CD4-positive, alpha-beta T cell (primary cell): ENCODE data around the gene NME3. TPM values are rescaled to one million over a fixed set of nuclear protein-coding genes. Genes with fewer than 3 reads are reported as not detected.
A peak's percentile ranks its signal among the peaks of the same experiment; 100 is the strongest.

Experiments used
- ATAC-seq: fragments of 200-7000 bp; cut with Tn5 transposase; one replicate; pipeline ENCODE4 v1.10.0; 2022; ENCODE audit warnings: mild to moderate bottlenecking; ENCODE audit not compliant: poor library complexity
- CTCF ChIA-PET: fragments of 350-600 bp; sonication (Branson Sonifier 250); formaldehyde crosslinking; loops from one replicate; lab custom pipeline; 2021; ENCODE audit warnings: antibody characterized with exemption, inconsistent platforms; lab: Charles Lee
- POLR2A ChIA-PET: fragments of 350-600 bp; sonication (Branson Sonifier 250); formaldehyde crosslinking; loops from one replicate; lab custom pipeline; 2021; ENCODE audit warnings: antibody characterized with exemption, inconsistent platforms; lab: Charles Lee
- DNase-seq, 14 experiments: peaks; one replicate each; pipeline ENCODE4 v3.0.0-alpha.2; 2013 to 2020; ENCODE audit warnings: mixed read lengths in 2 of 14
- H3K27ac ChIP-seq, 2 donors: one replicate each; pipeline versions ENCODE4 v1.5.1 to v1.7.0; 2013; ENCODE audit warnings: low read length in 2 of 2, low read depth in 1 of 2, mild to moderate bottlenecking in 1 of 2
- H3K27me3 ChIP-seq, 2 experiments: 1 replicate in 1 of 2; 2 replicates in 1 of 2; pipeline versions ENCODE4 v1.6.1 to v1.7.0; 2013; ENCODE audit warnings: low read length in 2 of 2, control low read depth in 1 of 2, mild to moderate bottlenecking in 1 of 2, moderate library complexity in 1 of 2; ENCODE audit not compliant: insufficient read depth in 2 of 2, control insufficient read depth in 1 of 2
- H3K36me3 ChIP-seq: one replicate; pipeline ENCODE4 v1.6.1; 2013; ENCODE audit warnings: low read length, control low read depth; ENCODE audit not compliant: insufficient read depth
- H3K4me1 ChIP-seq: one replicate; pipeline ENCODE4 v1.6.1; 2013; ENCODE audit warnings: low read length, control low read depth; ENCODE audit not compliant: insufficient read depth
- H3K4me3 ChIP-seq: one replicate; pipeline ENCODE4 v1.5.1; 2013; ENCODE audit warnings: mild to moderate bottlenecking, low read length, moderate library complexity
- H3K9me3 ChIP-seq, 2 experiments: 1 replicate in 1 of 2; 2 replicates in 1 of 2; pipeline versions ENCODE4 v1.6.1 to v1.7.0; 2013; ENCODE audit warnings: low read length in 2 of 2, mild to moderate bottlenecking in 2 of 2, control low read depth in 1 of 2, moderate library complexity in 1 of 2; ENCODE audit not compliant: control insufficient read depth in 1 of 2, insufficient read depth in 1 of 2
- H3K27ac Mint-ChIP-seq: one replicate; pipeline ENCODE4 v1.8.0; 2020; ENCODE audit warnings: mixed read lengths
- H3K27me3 Mint-ChIP-seq: one replicate; pipeline ENCODE4 v1.8.0; 2021; ENCODE audit warnings: mixed read lengths
- H3K36me3 Mint-ChIP-seq: one replicate; pipeline ENCODE4 v1.8.0; 2021; ENCODE audit warnings: low read depth, mixed read lengths
- H3K4me1 Mint-ChIP-seq: one replicate; pipeline ENCODE4 v1.8.0; 2021; ENCODE audit warnings: low read depth, mixed read lengths
- H3K4me3 Mint-ChIP-seq: one replicate; pipeline ENCODE4 v1.8.0; 2020; ENCODE audit warnings: mild to moderate bottlenecking, mixed read lengths
- H3K9me3 Mint-ChIP-seq: one replicate; pipeline ENCODE4 v1.8.0; 2020; ENCODE audit warnings: mixed read lengths
- intact Hi-C, 2 experiments: fragments of 100-400 bp; cut with DNase I in 1 of 2; cut with micrococcal nuclease in 1 of 2; formaldehyde crosslinking; loops; one replicate each; pipeline versions ENCODE4 v1.15.1 to v1.9.0; 2023 to 2025; cut with DNase I, micrococcal nuclease
- total RNA-seq, 174 experiments: library from RNA in 2 of 174; stranded (reverse) in 2 of 174; gene quantifications; one replicate each; pipeline ENCODE4 v1.2.3 and lab custom pipeline; 2021 to 2026
- TF ChIP-seq, protein P1 (sequence below): fragments of 200-600 bp; IDR thresholded peaks from one replicate; pipeline ENCODE4 v1.8.0; 2022; ENCODE audit warnings: antibody characterized with exemption, mild to moderate bottlenecking

NME3 gene
- total RNA-seq, 2 experiments from 2014 or later, result 46.2 to 54.2 TPM

DNA sequence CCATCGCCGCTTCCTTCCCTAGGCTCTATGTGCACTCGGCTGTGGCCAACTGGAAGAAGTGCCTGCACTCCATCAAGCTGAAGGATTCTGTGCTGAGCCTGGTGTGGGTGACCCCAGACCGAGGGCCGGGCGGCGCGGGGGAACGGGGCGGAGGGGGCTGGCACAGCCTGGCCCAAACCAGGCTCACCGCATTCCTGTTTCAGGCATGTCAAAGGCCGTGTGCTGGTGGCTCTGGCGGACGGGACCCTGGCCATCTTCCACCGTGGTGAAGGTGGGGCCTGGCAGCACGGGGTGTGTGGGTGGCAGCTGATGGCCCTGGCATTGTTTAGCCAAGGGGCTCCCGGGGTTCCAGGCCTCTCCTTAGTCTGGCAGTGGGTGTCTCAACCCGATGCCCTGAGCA is 4.6 kb downstream of the NME3 start:
- CTCF ChIA-PET, result no interaction called here
- H3K4me3 Mint-ChIP-seq, result no peak overlapping the region
- peaks cover 62% of the 10 kb centered on the region for H3K36me3 ChIP-seq

DNA sequence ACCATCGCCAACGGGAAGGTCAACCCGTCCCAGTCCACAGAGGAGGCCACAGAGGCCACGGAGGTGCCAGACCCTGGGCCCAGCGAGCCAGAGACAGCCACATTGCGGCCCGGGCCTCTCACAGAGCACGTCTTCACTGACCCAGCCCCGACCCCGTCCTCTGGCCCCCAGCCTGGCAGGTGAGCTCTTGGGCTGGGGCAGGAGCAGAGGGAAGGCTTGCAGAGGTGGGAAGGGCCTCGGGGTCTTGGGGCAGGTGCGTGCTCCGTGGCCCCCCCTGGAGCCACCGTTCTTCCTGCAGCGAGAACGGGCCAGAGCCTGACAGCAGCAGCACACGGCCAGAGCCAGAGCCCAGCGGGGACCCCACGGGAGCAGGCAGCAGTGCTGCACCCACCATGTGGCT is 5.1 kb downstream of the NME3 start:
- DNase-seq (no peak), ATAC-seq (no peak)
- H3K27ac ChIP-seq, result no peak overlapping the region
- H3K4me3 Mint-ChIP-seq, result peak overlapping the region; percentile 4
- ChIA-PET POLR2A (no interaction called here), CTCF (no interaction called here)
- H3K27me3 ChIP-seq, result no peaks in the 10 kb centered on the region
- peaks cover 33% of the 10 kb centered on the region for H3K36me3 Mint-ChIP-seq
- intact Hi-C loops, result loop anchor here in 1 of 2 experiments (5.0 kb wide), 1 partner anchor 176 kb away; the partner anchor contains the start of gene MSRB1
- H3K4me1 ChIP-seq, result peaks cover 14% of the 10 kb centered on the region
- H3K36me3 ChIP-seq, result peaks cover 64% of the 10 kb centered on the region
- TF ChIP-seq, protein P1, sequence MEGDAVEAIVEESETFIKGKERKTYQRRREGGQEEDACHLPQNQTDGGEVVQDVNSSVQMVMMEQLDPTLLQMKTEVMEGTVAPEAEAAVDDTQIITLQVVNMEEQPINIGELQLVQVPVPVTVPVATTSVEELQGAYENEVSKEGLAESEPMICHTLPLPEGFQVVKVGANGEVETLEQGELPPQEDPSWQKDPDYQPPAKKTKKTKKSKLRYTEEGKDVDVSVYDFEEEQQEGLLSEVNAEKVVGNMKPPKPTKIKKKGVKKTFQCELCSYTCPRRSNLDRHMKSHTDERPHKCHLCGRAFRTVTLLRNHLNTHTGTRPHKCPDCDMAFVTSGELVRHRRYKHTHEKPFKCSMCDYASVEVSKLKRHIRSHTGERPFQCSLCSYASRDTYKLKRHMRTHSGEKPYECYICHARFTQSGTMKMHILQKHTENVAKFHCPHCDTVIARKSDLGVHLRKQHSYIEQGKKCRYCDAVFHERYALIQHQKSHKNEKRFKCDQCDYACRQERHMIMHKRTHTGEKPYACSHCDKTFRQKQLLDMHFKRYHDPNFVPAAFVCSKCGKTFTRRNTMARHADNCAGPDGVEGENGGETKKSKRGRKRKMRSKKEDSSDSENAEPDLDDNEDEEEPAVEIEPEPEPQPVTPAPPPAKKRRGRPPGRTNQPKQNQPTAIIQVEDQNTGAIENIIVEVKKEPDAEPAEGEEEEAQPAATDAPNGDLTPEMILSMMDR, result no peak
- H3K9me3 Mint-ChIP-seq, result no peaks in the 10 kb centered on the region
- no peak overlapping the region for H3K4me3 ChIP-seq
- H3K4me1 Mint-ChIP-seq, result peaks cover 5% of the 10 kb centered on the region
- no peak overlapping the region for H3K27ac Mint-ChIP-seq
- no peaks in the 10 kb centered on the region for H3K27me3 Mint-ChIP-seq
- H3K9me3 ChIP-seq, result no peaks in the 10 kb centered on the region

More for the DNA sequence above, 4.6 kb downstream of the NME3 start:
- Histone ChIP-seq H3K4me3 (no peak overlapping the region), H3K9me3 (no peaks in the 10 kb centered on the region), H3K27me3 (no peaks in the 10 kb centered on the region), H3K4me1 (peaks cover 15% of the 10 kb centered on the region), H3K27ac (no peak overlapping the region)
- TF ChIP-seq, protein P1, result no peak
- Mint-ChIP-seq H3K9me3 (no peaks in the 10 kb centered on the region), H3K36me3 (peaks cover 29% of the 10 kb centered on the region), H3K27me3 (no peaks in the 10 kb centered on the region), H3K4me1 (peaks cover 5% of the 10 kb centered on the region), H3K27ac (no peak overlapping the region)
- POLR2A ChIA-PET, result interaction anchor here (7.9 kb wide), 1 partner anchor 15 kb away, joined by 163 read pairs; the partner anchor contains the start of genes NUBP2 and SPSB3
- intact Hi-C loops, result loop anchor here in 1 of 2 experiments (5.0 kb wide), 1 partner anchor 176 kb away; the partner anchor contains the start of gene MSRB1
- ATAC-seq, result no peak
- no peak for DNase-seq

DNA sequence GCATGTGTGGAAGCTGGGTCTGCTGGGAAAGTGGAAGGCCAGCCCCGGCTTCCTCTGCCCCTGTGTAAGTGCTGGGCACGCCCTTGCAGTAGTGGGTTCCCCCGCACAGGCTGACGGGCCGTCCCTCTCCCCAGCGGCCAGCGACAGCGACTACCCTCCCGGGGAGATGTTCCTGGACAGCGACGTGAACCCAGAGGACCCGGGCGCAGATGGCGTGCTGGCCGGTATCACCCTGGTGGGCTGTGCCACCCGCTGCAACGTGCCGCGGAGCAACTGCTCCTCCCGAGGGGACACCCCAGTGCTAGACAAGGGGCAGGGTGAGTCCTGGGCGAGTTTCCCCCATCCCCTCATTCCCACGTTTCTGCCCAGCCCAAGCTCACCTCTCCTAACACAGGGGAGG is 5.5 kb downstream of the NME3 start:
- no peak for DNase-seq
- Histone ChIP-seq H3K36me3 (peaks cover 68% of the 10 kb centered on the region), H3K9me3 (no peaks in the 10 kb centered on the region), H3K4me3 (no peak overlapping the region), H3K27ac (no peak overlapping the region), H3K4me1 (peaks cover 12% of the 10 kb centered on the region), H3K27me3 (no peaks in the 10 kb centered on the region)
- intact Hi-C loops, result loop anchor here in 1 of 2 experiments (5.0 kb wide), 1 partner anchor 176 kb away; the partner anchor contains the start of gene MSRB1
- TF ChIP-seq, protein P1, result no peak
- H3K4me3 Mint-ChIP-seq, result peak overlapping the region; percentile 4
- H3K36me3 Mint-ChIP-seq, result peaks cover 36% of the 10 kb centered on the region
- CTCF ChIA-PET, result no interaction called here
- peaks cover 5% of the 10 kb centered on the region for H3K4me1 Mint-ChIP-seq
- H3K27ac Mint-ChIP-seq, result no peak overlapping the region
- POLR2A ChIA-PET, result interaction anchor here (1.6 to 1.9 kb wide), 2 partner anchors 17 to 60 kb away, joined by 5 to 7 read pairs; partner anchors contain the start of genes MAPK8IP3, NUBP2 and SPSB3
- no peaks in the 10 kb centered on the region for H3K27me3 Mint-ChIP-seq
- no peaks in the 10 kb centered on the region for H3K9me3 Mint-ChIP-seq
- ATAC-seq, result no peak
